Measurements from ENCODE around the gene GMEB2.

The GMEB2 gene

DNA sequence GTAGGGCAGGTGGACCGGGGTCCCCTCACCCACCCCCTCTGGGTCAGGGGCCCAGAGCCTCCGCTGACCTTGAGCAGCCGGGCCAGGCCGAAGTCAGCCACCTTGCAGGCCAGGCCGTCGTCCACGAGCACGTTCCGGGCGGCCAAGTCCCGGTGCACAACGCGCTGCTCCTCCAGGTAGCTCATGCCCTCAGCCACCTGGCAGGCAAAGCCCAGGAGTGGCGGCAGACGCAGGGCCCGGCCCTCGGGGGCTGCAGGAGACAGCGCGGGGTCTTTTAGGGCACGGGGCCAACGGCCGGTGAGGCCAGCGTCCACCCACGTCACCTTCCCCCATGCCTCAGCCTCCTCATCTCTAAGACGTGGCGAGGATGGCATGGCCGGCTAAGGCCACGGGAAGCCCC, 85.5 kb downstream of the GMEB2 start:
- no peak overlapping the region for H3K4me3 ChIP-seq (ENCODE audit: low read depth in 1 of 2, low read length in 2 of 2)
- peaks cover 0 to 17% of the 10 kb centered on the region in 2 donors for H3K27me3 ChIP-seq (ENCODE audit: control insufficient read depth in 1 of 2, insufficient read depth in 2 of 2, low read length in 2 of 2)
- no peaks in the 10 kb centered on the region for H3K9me3 ChIP-seq (ENCODE audit: low read length)
- H3K36me3 ChIP-seq (ENCODE audit: insufficient read depth, low read length), result no peaks in the 10 kb centered on the region
- H3K4me1 ChIP-seq (ENCODE audit: insufficient read depth, low read length), result no peaks in the 10 kb centered on the region
- no peak overlapping the region for H3K9ac ChIP-seq (ENCODE audit: low read length)
- no peak overlapping the region for H3K27ac ChIP-seq (ENCODE audit: low read depth, low read length)

DNA sequence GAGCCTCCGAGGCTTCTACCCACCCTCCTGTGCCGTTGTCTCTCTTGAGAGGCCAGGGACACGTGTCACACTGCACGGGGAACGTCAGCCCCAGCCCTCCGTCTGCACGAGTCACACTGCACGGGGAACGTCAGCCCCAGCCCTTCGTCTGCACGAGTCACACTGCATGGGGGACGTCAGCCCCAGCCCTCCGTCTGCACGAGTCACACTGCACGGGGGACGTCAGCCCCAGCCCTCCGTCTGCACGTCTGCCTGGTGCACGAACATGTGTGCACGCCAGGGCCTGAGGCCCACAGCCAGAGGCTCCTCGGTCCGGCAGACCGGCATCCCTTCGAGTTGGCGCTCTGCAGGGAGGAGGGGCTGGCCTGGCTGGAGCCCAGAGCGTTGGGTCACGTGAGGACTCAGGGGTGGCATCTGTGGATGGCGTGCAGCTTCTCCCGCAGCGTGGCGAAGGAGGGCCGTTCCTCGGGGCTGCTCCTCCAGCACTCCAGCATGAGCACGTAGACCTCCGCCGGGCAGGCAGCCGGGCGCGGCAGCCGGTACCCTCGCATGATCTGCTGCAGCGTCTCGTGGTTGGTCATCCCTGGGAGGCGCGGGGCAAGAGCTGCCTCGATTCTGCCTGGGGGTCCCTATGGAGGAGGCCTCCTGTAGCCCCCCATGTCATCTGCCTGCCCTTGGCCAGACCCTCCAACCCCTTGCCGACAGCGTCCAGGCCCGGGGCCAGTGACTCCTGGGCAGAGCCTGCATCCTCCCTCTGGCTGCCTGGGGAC, 86.3 kb downstream of the GMEB2 start:
- Histone ChIP-seq H3K27me3 (ENCODE audit: control insufficient read depth in 1 of 2, insufficient read depth in 2 of 2, low read length in 2 of 2) (peaks cover 0 to 13% of the 10 kb centered on the region in 2 donors), H3K4me3 (ENCODE audit: low read depth in 1 of 2, low read length in 2 of 2) (no peak overlapping the region), H3K4me1 (ENCODE audit: insufficient read depth, low read length) (no peaks in the 10 kb centered on the region), H3K9me3 (ENCODE audit: low read length) (no peaks in the 10 kb centered on the region), H3K27ac (ENCODE audit: low read depth, low read length) (no peak overlapping the region), H3K36me3 (ENCODE audit: insufficient read depth, low read length) (no peaks in the 10 kb centered on the region), H3K9ac (ENCODE audit: low read length) (no peak overlapping the region)

DNA sequence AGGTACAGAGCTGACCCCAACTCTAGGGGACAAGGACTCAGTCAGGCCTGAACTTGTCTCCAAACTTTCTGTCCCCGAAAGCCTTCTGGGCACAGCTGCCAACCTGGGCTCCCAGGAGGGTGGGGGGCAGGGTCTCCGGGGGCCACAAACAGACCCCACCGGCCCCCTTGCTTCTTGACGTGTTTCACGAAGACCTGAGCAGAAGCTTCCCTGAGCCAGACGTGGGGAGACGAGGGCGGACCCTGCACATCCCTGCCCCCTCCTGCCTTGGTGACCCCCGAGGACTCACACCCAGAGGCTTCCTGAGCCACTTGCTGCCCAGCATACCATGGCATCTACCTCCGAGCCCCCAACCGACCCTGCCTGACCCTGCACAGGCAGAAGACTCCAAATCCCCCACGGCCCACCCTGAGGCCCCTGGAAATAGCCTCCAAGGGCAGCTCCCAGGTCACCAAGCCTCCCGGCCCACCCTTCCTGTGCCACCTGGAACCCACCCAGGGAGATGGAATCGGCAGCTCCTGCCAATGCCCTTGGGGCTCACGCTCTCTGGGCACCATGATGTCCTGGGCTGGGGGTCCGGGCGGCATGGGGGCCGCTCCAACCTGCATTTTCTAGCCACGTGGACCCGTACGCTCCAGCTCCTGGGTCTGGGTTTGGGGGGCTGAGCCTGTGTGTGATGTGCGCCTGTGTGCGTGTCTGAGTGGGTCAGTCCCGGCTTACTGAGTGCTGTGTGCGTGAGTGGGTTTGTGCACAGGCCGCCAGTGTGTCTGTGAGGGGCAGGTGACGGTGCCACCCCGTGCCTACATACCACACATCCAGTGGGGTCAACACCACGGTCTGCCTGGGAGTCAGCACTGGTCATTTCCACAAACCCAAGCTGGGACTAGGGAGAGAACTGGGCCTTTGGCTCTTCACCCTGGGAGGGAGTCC, 87.2 kb downstream of the GMEB2 start:
- no peaks in the 10 kb centered on the region for H3K36me3 ChIP-seq (ENCODE audit: insufficient read depth, low read length)
- no peak overlapping the region for H3K27ac ChIP-seq (ENCODE audit: low read depth, low read length)
- peaks cover 0 to 20% of the 10 kb centered on the region in 2 donors for H3K27me3 ChIP-seq (ENCODE audit: control insufficient read depth in 1 of 2, insufficient read depth in 2 of 2, low read length in 2 of 2)
- H3K9ac ChIP-seq (ENCODE audit: low read length), result no peak overlapping the region
- no peak overlapping the region for H3K4me3 ChIP-seq (ENCODE audit: low read depth in 1 of 2, low read length in 2 of 2)
- no peaks in the 10 kb centered on the region for H3K9me3 ChIP-seq (ENCODE audit: low read length)
- H3K4me1 ChIP-seq (ENCODE audit: insufficient read depth, low read length), result no peaks in the 10 kb centered on the region

DNA sequence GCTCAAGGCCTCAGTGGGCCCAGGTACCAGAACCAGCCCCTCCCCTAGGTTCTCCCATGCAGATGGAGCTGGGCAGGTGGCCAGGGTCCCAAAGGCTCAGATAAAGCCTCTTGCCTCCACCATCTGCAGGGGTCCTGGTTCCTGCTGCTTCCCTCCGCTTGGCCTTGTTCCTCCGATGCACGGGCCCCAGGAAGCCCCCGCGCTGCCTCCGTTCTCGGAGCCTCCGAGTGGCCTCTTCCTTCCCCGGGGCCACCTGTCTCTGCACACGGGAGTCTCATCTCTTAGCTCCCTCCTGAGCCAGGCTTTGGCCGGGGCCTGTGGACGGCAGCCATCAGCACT, 87.8 kb downstream of the GMEB2 start:
- no peaks in the 10 kb centered on the region for H3K36me3 ChIP-seq (ENCODE audit: insufficient read depth, low read length)
- H3K9me3 ChIP-seq (ENCODE audit: low read length), result no peaks in the 10 kb centered on the region
- no peak overlapping the region for H3K27ac ChIP-seq (ENCODE audit: low read depth, low read length)
- no peak overlapping the region for H3K4me3 ChIP-seq (ENCODE audit: low read depth in 1 of 2, low read length in 2 of 2)
- H3K4me1 ChIP-seq (ENCODE audit: insufficient read depth, low read length), result no peaks in the 10 kb centered on the region
- peaks cover 0 to 27% of the 10 kb centered on the region in 2 donors for H3K27me3 ChIP-seq (ENCODE audit: control insufficient read depth in 1 of 2, insufficient read depth in 2 of 2, low read length in 2 of 2)
- H3K9ac ChIP-seq (ENCODE audit: low read length), result no peak overlapping the region

DNA sequence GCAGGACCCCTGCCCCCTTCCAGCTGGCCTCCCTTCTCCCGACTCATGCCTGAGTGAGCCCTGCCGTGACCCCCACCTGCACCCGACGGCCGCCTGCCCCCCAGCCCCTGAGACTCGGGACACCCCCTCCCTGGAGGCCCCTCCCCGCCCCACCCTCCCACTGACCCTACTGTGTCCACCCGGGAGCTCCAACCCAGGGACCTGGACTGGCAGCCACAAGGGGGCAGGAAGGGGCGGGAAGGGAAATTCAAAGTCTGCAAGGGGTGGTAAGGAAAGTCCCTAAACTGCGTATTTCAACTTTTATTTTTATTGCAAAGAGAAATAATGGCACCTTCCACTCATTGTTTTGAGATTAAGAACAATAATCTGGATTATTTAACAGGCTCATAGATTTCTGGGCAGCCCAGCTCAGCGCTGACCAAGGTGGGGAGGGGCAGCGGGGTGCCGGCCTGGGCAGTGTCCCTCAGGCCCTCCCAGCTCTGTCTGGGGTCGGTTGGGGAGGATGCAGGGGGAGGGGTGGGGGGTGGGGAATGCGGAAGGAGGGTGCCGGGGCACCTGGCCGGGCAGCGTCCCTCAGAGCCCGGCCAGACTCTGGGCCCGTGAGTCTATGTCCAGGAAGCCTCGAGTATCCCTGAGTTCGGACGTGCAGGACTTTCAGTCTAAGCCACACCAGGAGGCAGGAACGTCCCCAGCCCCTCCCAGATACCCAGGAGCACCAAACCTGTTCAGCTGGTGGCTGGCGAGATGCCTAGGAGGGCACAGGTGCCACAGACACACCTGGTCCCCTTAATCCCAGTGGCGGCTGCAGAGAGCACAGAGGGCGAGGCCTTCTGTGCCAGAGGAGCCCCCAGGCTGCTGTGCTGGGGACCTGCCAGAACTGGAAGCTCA, 88.5 kb downstream of the GMEB2 start:
- Histone ChIP-seq H3K4me3 (ENCODE audit: low read depth in 1 of 2, low read length in 2 of 2) (peak overlapping the region in 1 of 2 donors; percentile 21), H3K27ac (ENCODE audit: low read depth, low read length) (no peak overlapping the region), H3K36me3 (ENCODE audit: insufficient read depth, low read length) (no peaks in the 10 kb centered on the region), H3K27me3 (ENCODE audit: control insufficient read depth in 1 of 2, insufficient read depth in 2 of 2, low read length in 2 of 2) (peaks cover 0 to 33% of the 10 kb centered on the region in 2 donors), H3K4me1 (ENCODE audit: insufficient read depth, low read length) (no peaks in the 10 kb centered on the region), H3K9me3 (ENCODE audit: low read length) (no peaks in the 10 kb centered on the region), H3K9ac (ENCODE audit: low read length) (no peak overlapping the region)
